ENCODE data around the gene CITED2.
"Not testable (repeated sequence)": the region's sequence is repeated elsewhere in the genome, so short reads cannot be mapped to it uniquely, and the experiment has no call there.

CITED2 gene

GRCh38 chr6:139363797-139364196 lies 10.7 kb downstream of the CITED2 start:
- not testable (repeated sequence) for DNase-seq

GRCh38 chr6:139363123-139363522 lies 11.3 kb downstream of the CITED2 start:
- not testable (repeated sequence) for DNase-seq

GRCh38 chr6:139361211-139361610 lies 13.2 kb downstream of the CITED2 start:
- no peak for DNase-seq

- no peak for DNase-seq
Measured at GRCh38 chr6:139356924-139357323, 17.5 kb downstream of the CITED2 start.

- DNase-seq = no peak
Measured at GRCh38 chr6:139355777-139356445, 18.5 kb downstream of the CITED2 start.

GRCh38 chr6:139355172-139355571 lies 19.3 kb downstream of the CITED2 start:
- DNase-seq = no peak

- no peak for DNase-seq
Measured at GRCh38 chr6:139354189-139354588, 20.3 kb downstream of the CITED2 start.

- no peak for DNase-seq
Measured at GRCh38 chr6:139349464-139350020, 24.9 kb downstream of the CITED2 start.

- no peak for DNase-seq
Measured at GRCh38 chr6:139346392-139346791, 28.1 kb downstream of the CITED2 start.

- no peak for DNase-seq
Measured at GRCh38 chr6:139344186-139344963, 30.1 kb downstream of the CITED2 start.

GRCh38 chr6:139343052-139343750 lies 31.2 kb downstream of the CITED2 start:
- no peak for DNase-seq

GRCh38 chr6:139341060-139341459 lies 33.4 kb downstream of the CITED2 start:
- DNase-seq = no peak

- DNase-seq = no peak
Measured at GRCh38 chr6:139338795-139339194, 35.7 kb downstream of the CITED2 start.

- no peak for DNase-seq
Measured at GRCh38 chr6:139337830-139338229, 36.6 kb downstream of the CITED2 start.

- peak; percentile 68 for DNase-seq
Measured at GRCh38 chr6:139337001-139337400, 37.4 kb downstream of the CITED2 start.

GRCh38 chr6:139336488-139336887 lies 38.0 kb downstream of the CITED2 start:
- peak; percentile 77 for DNase-seq

GRCh38 chr6:139335447-139336210 lies 38.8 kb downstream of the CITED2 start:
- no peak for DNase-seq

- peak; percentile 43 for DNase-seq
Measured at GRCh38 chr6:139334806-139335446, 39.5 kb downstream of the CITED2 start.

- DNase-seq = no peak
Measured at GRCh38 chr6:139330826-139331500, 43.5 kb downstream of the CITED2 start.

- no peak for DNase-seq
Measured at GRCh38 chr6:139330306-139330705, 44.1 kb downstream of the CITED2 start.

GRCh38 chr6:139329224-139329623 lies 45.2 kb downstream of the CITED2 start:
- no peak for DNase-seq

- DNase-seq = no peak
Measured at GRCh38 chr6:139327038-139327437, 47.4 kb downstream of the CITED2 start.
